HFF-Myc (cell line): Measurements from ENCODE around the gene PDE6B.

Source experiments
- DNase-seq: peaks from one replicate; pipeline ENCODE4 v3.0.0-alpha.2; 2011; ENCODE audit warnings: low read depth; ENCODE audit errors: extremely low read depth
- H3K4me3 ChIP-seq: replicated peaks from 2 replicates; pipeline ENCODE4 v1.5.1; 2011; ENCODE audit warnings: low read depth, mild to moderate bottlenecking, control low read depth, low read length
- CTCF ChIP-seq: IDR thresholded peaks from 2 replicates; pipeline ENCODE4 v1.5.1; 2012; ENCODE audit warnings: mild to moderate bottlenecking, low read depth, low read length, control low read depth; ENCODE audit errors: missing control alignments

PDE6B gene

DNA sequence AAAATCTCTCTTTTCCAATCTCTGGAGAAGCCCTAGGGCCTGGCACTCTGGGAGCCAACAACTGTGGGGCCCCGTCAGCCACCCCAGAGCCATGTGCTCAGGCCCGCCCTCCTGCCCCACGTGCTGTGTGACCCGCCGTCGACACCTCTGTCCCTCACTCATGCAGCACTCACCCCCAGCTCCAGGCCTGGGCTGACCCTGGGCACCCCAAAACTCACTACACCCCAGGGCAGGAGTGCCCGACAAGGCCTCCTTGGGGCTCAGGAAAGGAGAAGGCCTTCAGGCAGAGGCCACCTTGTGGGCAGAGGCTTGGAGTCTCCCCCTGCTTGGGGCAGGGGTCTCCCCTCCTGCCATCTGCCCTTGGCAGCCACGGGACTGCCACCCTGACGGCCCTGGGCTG, 54.7 kb downstream of the PDE6B start:
- H3K4me3 ChIP-seq: no peak overlapping the region
- DNase-seq: no peak
- TF ChIP-seq CTCF: no peak

DNA sequence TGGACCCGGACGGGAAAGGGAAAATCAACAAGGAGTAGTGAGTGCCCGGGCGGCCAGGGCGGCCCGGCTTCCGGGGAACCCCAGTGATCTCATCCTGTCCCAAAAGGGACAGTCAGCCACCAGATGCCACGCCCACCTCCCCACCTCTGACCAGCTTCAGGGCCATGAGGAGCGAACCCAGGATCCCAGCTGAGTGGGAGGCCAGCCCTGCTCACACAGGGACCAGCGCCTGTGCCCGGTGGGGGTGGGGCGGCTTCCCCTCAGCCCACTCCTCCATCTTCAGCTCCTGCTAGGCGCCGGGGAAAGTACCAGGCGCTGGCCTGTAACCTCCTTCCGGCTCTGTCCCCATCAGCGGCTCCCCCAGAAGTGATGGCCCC, 55.2 kb downstream of the PDE6B start:
- no peak for DNase-seq
- TF ChIP-seq CTCF: no peak
- peak overlapping the region; percentile 41; the same call in 1 of the 2 replicates for H3K4me3 ChIP-seq

GRCh38 chr4:680928-681645, 55.7 kb downstream of the PDE6B start:
- DNase-seq: no peak
- peak overlapping the region; percentile 41 for H3K4me3 ChIP-seq
- TF ChIP-seq CTCF: no peak

- H3K4me3 ChIP-seq: no peak overlapping the region
- no peak for DNase-seq
- no peak for TF ChIP-seq CTCF
Measured at GRCh38 chr4:681736-682451, 56.5 kb downstream of the PDE6B start.

DNA sequence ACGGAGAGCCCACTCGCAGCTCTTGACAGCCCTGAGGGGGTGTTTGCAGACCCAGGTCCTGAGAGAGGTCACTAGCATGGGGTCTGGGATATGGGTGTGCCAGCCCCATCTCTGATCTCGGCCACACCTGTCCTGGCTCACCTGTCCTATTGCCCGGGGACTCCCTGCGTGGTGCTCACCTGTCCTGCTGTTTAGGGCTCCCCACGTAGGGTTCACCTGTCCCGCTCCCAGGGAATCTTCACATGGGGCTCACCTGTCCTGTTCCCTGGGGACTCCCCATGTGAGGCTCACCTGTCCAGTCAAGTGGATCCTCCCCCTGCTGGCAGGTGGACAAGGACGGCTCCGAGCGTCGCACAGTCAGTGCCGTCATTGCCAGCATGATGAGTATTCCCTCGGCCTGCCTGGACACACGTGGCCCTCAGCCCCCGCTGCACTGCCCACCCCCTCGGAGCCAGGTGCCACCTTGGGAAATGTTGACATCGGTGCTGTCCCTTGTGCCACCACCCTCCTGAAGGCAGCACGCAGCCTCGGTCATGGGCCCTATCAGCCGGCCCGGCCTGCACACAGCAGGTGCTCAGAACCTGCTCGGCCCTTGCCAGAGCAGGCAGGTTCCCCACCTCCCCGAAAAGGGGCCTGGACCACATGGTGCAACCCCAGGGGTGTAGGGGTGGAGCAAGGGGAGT, 57.3 kb downstream of the PDE6B start:
- no peak overlapping the region for H3K4me3 ChIP-seq
- TF ChIP-seq CTCF: no peak
- no peak for DNase-seq

- no peak for TF ChIP-seq CTCF
- no peak for DNase-seq
- H3K4me3 ChIP-seq: no peak overlapping the region
Measured at GRCh38 chr4:683247-683897, 58.0 kb downstream of the PDE6B start.
